ENCODE measurements around the gene MYO5B.

DNA sequence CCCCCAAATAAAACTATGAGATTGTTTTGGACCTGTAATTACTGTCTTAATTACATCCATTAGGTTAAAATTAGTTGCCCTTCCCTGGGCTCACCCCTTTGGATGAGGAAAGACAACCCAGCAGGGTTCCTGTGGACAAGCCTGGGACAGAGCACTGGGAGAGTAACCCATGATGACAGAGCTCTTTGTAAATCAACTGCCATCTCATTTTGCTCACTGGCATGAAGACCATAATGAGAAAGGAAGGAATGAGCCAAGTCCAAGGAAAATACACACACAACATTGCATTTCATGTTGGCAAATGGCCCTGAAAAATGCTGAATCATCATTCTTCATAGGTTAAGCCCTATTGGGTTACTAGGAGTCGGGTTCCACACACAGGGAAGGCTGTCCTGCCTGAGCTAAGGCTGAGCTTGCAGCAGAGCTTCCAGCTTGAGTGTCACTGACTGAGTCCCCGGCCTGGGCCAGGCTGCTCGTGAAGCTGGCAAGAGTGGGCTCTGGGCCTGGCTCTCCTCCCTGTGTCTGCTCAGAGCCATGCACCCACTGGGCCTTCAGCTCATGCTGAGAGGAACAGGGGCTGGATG is 287.5 kb downstream of the MYO5B start:
- TF ChIP-seq CTCF (IDR thresholded peaks at IDR 0.05; ENCODE audit: insufficient read depth, low read length, poor library complexity, severe bottlenecking) (no peak), EZH2phosphoT487 (conservative IDR thresholded peaks at IDR 0.05; ENCODE audit: low read length) (no peak)
